DND-41 (cell line): ENCODE data around the gene CNTNAP1.

Experiments
- ATAC-seq: fragments of 200-7000 bp; cut with Tn5 transposase; 3 replicates; pipeline ENCODE4 v1.9.1; 2021; ENCODE audit warnings: low read depth; ENCODE audit not compliant: insufficient read depth
- DNase-seq: peaks from one replicate; pipeline ENCODE4 v3.0.0-alpha.2; 2020
- H2AFZ ChIP-seq: 2 replicates; pipeline ENCODE4 v1.6.0; 2012; ENCODE audit warnings: low read depth, low read length
- H3K27ac ChIP-seq: 2 replicates; pipeline ENCODE4 v1.5.1; 2012; ENCODE audit warnings: low read length, inconsistent platforms
- H3K27me3 ChIP-seq: fragments of 200-600 bp; sonication (generic); 2 replicates; pipeline ENCODE4 v1.6.0; 2012; ENCODE audit warnings: low read length, mild to moderate bottlenecking, inconsistent platforms; ENCODE audit not compliant: insufficient read depth, poor library complexity
- H3K36me3 ChIP-seq: 2 replicates; pipeline ENCODE4 v1.5.1; 2012; ENCODE audit warnings: low read length, inconsistent platforms; ENCODE audit not compliant: insufficient read depth
- H3K4me1 ChIP-seq: 2 replicates; pipeline ENCODE4 v1.5.1; 2012; ENCODE audit warnings: mild to moderate bottlenecking, low read length; ENCODE audit not compliant: insufficient read depth
- H3K4me2 ChIP-seq: 2 replicates; pipeline ENCODE4 v1.6.0; 2012; ENCODE audit warnings: mild to moderate bottlenecking, moderate library complexity, low read length, inconsistent platforms; ENCODE audit not compliant: insufficient read depth
- H3K4me3 ChIP-seq, 2 experiments: fragments of 200-600 bp in 1 of 2; shearing (Covaris generic) in 1 of 2; 2 replicates each; pipeline ENCODE4 v1.5.1; 2012 to 2016; ENCODE audit warnings: inconsistent platforms in 2 of 2, low read length in 2 of 2, mild to moderate bottlenecking in 2 of 2, low read depth in 1 of 2, moderate library complexity in 1 of 2
- H3K79me2 ChIP-seq: 2 replicates; pipeline ENCODE4 v1.6.0; 2012; ENCODE audit warnings: low read length, inconsistent platforms; ENCODE audit not compliant: insufficient read depth
- H3K9ac ChIP-seq: 2 replicates; pipeline ENCODE4 v1.6.0; 2012; ENCODE audit warnings: low read depth, mild to moderate bottlenecking, inconsistent platforms, low read length, moderate library complexity
- H3K9me3 ChIP-seq: 2 replicates; pipeline ENCODE4 v1.5.1; 2012; ENCODE audit warnings: low read length, moderate library complexity, mild to moderate bottlenecking, inconsistent platforms; ENCODE audit not compliant: insufficient read depth, severe bottlenecking
- H4K20me1 ChIP-seq: 2 replicates; pipeline ENCODE4 v1.6.0; 2012; ENCODE audit warnings: low read length; ENCODE audit not compliant: insufficient read depth
- CTCF ChIP-seq: IDR thresholded peaks from 2 replicates; pipeline ENCODE4 v1.5.1; 2012; ENCODE audit warnings: borderline replicate concordance, low read length, moderate library complexity, mild to moderate bottlenecking; ENCODE audit not compliant: poor library complexity, severe bottlenecking; ENCODE audit errors: extremely low read depth
- EZH2 ChIP-seq: IDR thresholded peaks from 3 replicates; pipeline ENCODE4 v1.6.1; 2012; ENCODE audit warnings: borderline replicate concordance, low read depth, mild to moderate bottlenecking, moderate library complexity, low read length, inconsistent platforms; ENCODE audit not compliant: severe bottlenecking

CNTNAP1 gene

GRCh38 chr17:42700586-42701289 is 18.4 kb downstream of the CNTNAP1 start:
- H4K20me1 ChIP-seq: no peaks in the 10 kb centered on the region
- no peaks in the 10 kb centered on the region for H3K27me3 ChIP-seq
- no peaks in the 10 kb centered on the region for H3K79me2 ChIP-seq
- H2AFZ ChIP-seq: no peak overlapping the region
- no peak for ATAC-seq
- H3K4me3 ChIP-seq: no peak overlapping the region
- no peak overlapping the region for H3K9ac ChIP-seq
- no peak for TF ChIP-seq EZH2
- no peak for TF ChIP-seq CTCF
- H3K9me3 ChIP-seq: no peaks in the 10 kb centered on the region
- no peak for DNase-seq
- no peaks in the 10 kb centered on the region for H3K4me1 ChIP-seq
- H3K27ac ChIP-seq: no peak overlapping the region
- H3K36me3 ChIP-seq: peaks cover 70% of the 10 kb centered on the region
- no peak overlapping the region for H3K4me2 ChIP-seq

- no peak overlapping the region for H3K9ac ChIP-seq
- DNase-seq: no peak
Observed at GRCh38 chr17:42702446-42702845, 20.1 kb downstream of the CNTNAP1 start.

GRCh38 chr17:42704490-42704836 is 22.1 kb downstream of the CNTNAP1 start:
- DNase-seq (no peak), ATAC-seq (no peak)
- Histone ChIP-seq H3K27me3 (no peaks in the 10 kb centered on the region), H3K9me3 (no peaks in the 10 kb centered on the region), H3K4me1 (no peaks in the 10 kb centered on the region), H3K4me2 (no peak overlapping the region), H3K79me2 (no peaks in the 10 kb centered on the region), H4K20me1 (no peaks in the 10 kb centered on the region), H3K4me3 (no peak overlapping the region), H3K27ac (no peak overlapping the region), H3K9ac (no peak overlapping the region), H2AFZ (no peak overlapping the region), H3K36me3 (peaks cover 91% of the 10 kb centered on the region)
- TF ChIP-seq CTCF (no peak), EZH2 (no peak)

More at GRCh38 chr17:42702446-42702845, 20.1 kb downstream of the CNTNAP1 start:
- H3K79me2 ChIP-seq: no peaks in the 10 kb centered on the region
- no peaks in the 10 kb centered on the region for H4K20me1 ChIP-seq
- H3K27me3 ChIP-seq: no peaks in the 10 kb centered on the region
- no peaks in the 10 kb centered on the region for H3K4me1 ChIP-seq
- ATAC-seq: no peak
- peaks cover 77% of the 10 kb centered on the region for H3K36me3 ChIP-seq
- no peak overlapping the region for H2AFZ ChIP-seq
- no peak overlapping the region for H3K27ac ChIP-seq
- TF ChIP-seq EZH2 (no peak), CTCF (no peak)
- H3K9me3 ChIP-seq: no peaks in the 10 kb centered on the region
- no peak overlapping the region for H3K4me3 ChIP-seq
- H3K4me2 ChIP-seq: no peak overlapping the region
